ENCODE results near the gene ADAMTSL4. TPM values are rescaled to one million over a fixed set of nuclear protein-coding genes. Genes with fewer than 3 reads are reported as not detected.

The ADAMTSL4 gene
- total RNA-seq, result 10 to 100 TPM; 30.6 to 76.8 (median 43.3) TPM

- H3K36me3 ChIP-seq, result peaks cover 0 to 11% (median 0%) of the 10 kb centered on the region in 3 donors
- peak within 1 kb of the TSS; percentile 88 to 96 (median 91) for H3K27ac ChIP-seq
- TF ChIP-seq CTCF (IDR thresholded peaks at IDR 0.05), result peak in 2 of 6 experiments; percentile 9 to 37
- peak in 2 of 4 donors; percentile 17 to 50 for TF ChIP-seq POLR2A (IDR thresholded peaks at IDR 0.05)
- H3K9me3 ChIP-seq, result no peaks in the 10 kb centered on the region
- no peaks in the 10 kb centered on the region for H3K27me3 ChIP-seq
- intact Hi-C loops (cut with DNase I), result no loop called here
- WGBS, 2 donors, result 0 to 2% methylated on average over 5 to 17 of the region's 91 CpGs
- H3K4me1 ChIP-seq, result peaks cover 39 to 62% (median 41%) of the 10 kb centered on the region in 3 donors
- DNase-seq, result no peak
- H3K4me3 ChIP-seq, result peak within 1 kb of the TSS; percentile 49 to 84 (median 60)
These were observed at the start of gene ADAMTSL4 for GRCh38 chr1:150548632-150549495. ADAMTSL4 (plus strand) TSS chr1:150549408; CDS start chr1:150552289, 2,881 bp downstream.

GRCh38 chr1:150505431-150505830, 43.8 kb upstream of the ADAMTSL4 start:
- Histone ChIP-seq H3K4me1 (peaks cover 7 to 32% (median 20%) of the 10 kb centered on the region in 3 donors), H3K27ac (no peak overlapping the region), H3K27me3 (no peaks in the 10 kb centered on the region), H3K36me3 (peaks cover 9 to 78% (median 10%) of the 10 kb centered on the region in 3 donors), H3K9me3 (no peaks in the 10 kb centered on the region), H3K4me3 (no peak overlapping the region)
- whole genome bisulfite sequencing, 2 donors, result 86 to 88% methylated on average over 2 to 6 of the region's 6 CpGs
- TF ChIP-seq POLR2A (IDR thresholded peaks at IDR 0.05) (no peak), CTCF (IDR thresholded peaks at IDR 0.05) (no peak)
- no peak for DNase-seq
- intact Hi-C loops (cut with DNase I), result no loop called here

- H3K4me3 ChIP-seq, result peak within 1 kb of the TSS; percentile 32 to 57 (median 44)
- peaks cover 9 to 76% (median 9%) of the 10 kb centered on the region in 3 donors for H3K36me3 ChIP-seq
- DNase-seq, result no peak
- peak within 1 kb of the TSS; percentile 87 to 92 (median 88) for H3K27ac ChIP-seq
- no peaks in the 10 kb centered on the region for H3K9me3 ChIP-seq
- 21 to 35% methylated on average over 5 to 7 of the region's 7 CpGs for WGBS, 2 donors
- H3K27me3 ChIP-seq, result no peaks in the 10 kb centered on the region
- intact Hi-C loops (cut with DNase I), result no loop called here
- TF ChIP-seq CTCF (IDR thresholded peaks at IDR 0.05) (no peak), POLR2A (IDR thresholded peaks at IDR 0.05) (peak in 2 of 4 donors; percentile 44 to 48)
- peaks cover 9 to 52% (median 20%) of the 10 kb centered on the region in 3 donors for H3K4me1 ChIP-seq
These were observed 41.0 kb upstream of the ADAMTSL4 start, which contains the start of gene ECM1 for GRCh38 chr1:150507912-150508864. ECM1 (plus strand) TSS chr1:150508109; CDS start chr1:150508210, 101 bp downstream.

- WGBS, 2 donors, result 69 to 87% methylated on average over 3 of the region's 4 CpGs
- peak overlapping the region; percentile 39 to 92 (median 88) for H3K27ac ChIP-seq
- H3K4me3 ChIP-seq, result peak overlapping the region; percentile 32 to 57 (median 44)
- no peaks in the 10 kb centered on the region for H3K27me3 ChIP-seq
- peaks cover 9 to 71% (median 9%) of the 10 kb centered on the region in 3 donors for H3K36me3 ChIP-seq
- H3K4me1 ChIP-seq, result peaks cover 12 to 60% (median 20%) of the 10 kb centered on the region in 3 donors
- TF ChIP-seq CTCF (IDR thresholded peaks at IDR 0.05) (no peak), POLR2A (IDR thresholded peaks at IDR 0.05) (no peak)
- intact Hi-C loops (cut with DNase I), result no loop called here
- no peaks in the 10 kb centered on the region for H3K9me3 ChIP-seq
- no peak for DNase-seq
These were observed 40.2 kb upstream of the ADAMTSL4 start for GRCh38 chr1:150508982-150509381.
